ENCODE data around the gene BCL2L12. TPM values are rescaled to one million over a fixed set of nuclear protein-coding genes. Genes with fewer than 3 reads are reported as not detected.

BCL2L12 gene
- total and polyA plus RNA-seq, 8 donors = 6.0 to 16.5 (median 10.6) TPM

Small RNAs within 50 kb of the gene (microRNA-seq; reads per million reads assigned to microRNA genes)
- 0 reads per million in 2 donors for gene MIR5088

Other genes with a start within 250 kb of the BCL2L12 start
- not detected for gene PTH2, start 242.5 kb upstream of the BCL2L12 start, total RNA-seq
- gene PTH2, start 242.5 kb upstream of the BCL2L12 start, polyA plus RNA-seq = not detected
- gene GFY, start 240.5 kb upstream of the BCL2L12 start, total RNA-seq = not detected
- not detected for gene GFY, start 240.5 kb upstream of the BCL2L12 start, polyA plus RNA-seq
- gene SLC17A7, start 224.4 kb upstream of the BCL2L12 start, total RNA-seq = under 1 TPM in 5 of 6 donors, not detected in 1; 0.13 to 0.53 (median 0.40) TPM
- under 1 TPM; 0.30 to 0.31 TPM for gene SLC17A7, start 224.4 kb upstream of the BCL2L12 start, polyA plus RNA-seq
- gene PIH1D1, start 214.1 kb upstream of the BCL2L12 start, total RNA-seq = 10 to 100 TPM; 34.2 to 49.1 (median 37.2) TPM
- 100 to 1,000 TPM in 1 of 2 donors, 10 to 100 TPM in 1; 82.5 to 110 TPM for gene PIH1D1, start 214.1 kb upstream of the BCL2L12 start, polyA plus RNA-seq
- gene ALDH16A1, start 212.7 kb upstream of the BCL2L12 start, total RNA-seq = 10 to 100 TPM; 16.1 to 22.9 (median 19.8) TPM
- 10 to 100 TPM; 72.4 to 89.3 TPM for gene ALDH16A1, start 212.7 kb upstream of the BCL2L12 start, polyA plus RNA-seq
- 1 to 10 TPM in 5 of 6 donors, under 1 TPM in 1; 0.79 to 3.7 (median 1.8) TPM for gene FLT3LG, start 191.7 kb upstream of the BCL2L12 start, total RNA-seq
- 1 to 10 TPM; 7.1 to 8.4 TPM for gene FLT3LG, start 191.7 kb upstream of the BCL2L12 start, polyA plus RNA-seq
- gene RPL13A, start 178.3 kb upstream of the BCL2L12 start, total RNA-seq = 1,000 to 10,000 TPM; 1,459 to 2,866 (median 2,217) TPM
- 1,000 to 10,000 TPM; 1,585 to 1,842 TPM for gene RPL13A, start 178.3 kb upstream of the BCL2L12 start, polyA plus RNA-seq
- gene RPS11, start 169.5 kb upstream of the BCL2L12 start, total RNA-seq = 1,000 to 10,000 TPM in 4 of 6 donors, 100 to 1,000 TPM in 2; 765 to 1,427 (median 1,126) TPM
- 1,000 to 10,000 TPM; 2,346 to 2,426 TPM for gene RPS11, start 169.5 kb upstream of the BCL2L12 start, polyA plus RNA-seq
- 100 to 1,000 TPM in 1 of 6 donors, 10 to 100 TPM in 5; 48.4 to 105 (median 66.3) TPM for gene FCGRT, start 153.3 kb upstream of the BCL2L12 start, total RNA-seq
- 10 to 100 TPM; 74.5 to 87.8 TPM for gene FCGRT, start 153.3 kb upstream of the BCL2L12 start, polyA plus RNA-seq
- 10 to 100 TPM in 1 of 6 donors, 1 to 10 TPM in 5; 1.6 to 16.5 (median 4.8) TPM for gene RCN3, start 137.9 kb upstream of the BCL2L12 start, total RNA-seq
- 10 to 100 TPM; 38.7 to 41.5 TPM for gene RCN3, start 137.9 kb upstream of the BCL2L12 start, polyA plus RNA-seq
- 10 to 100 TPM; 40.5 to 76.3 (median 52.1) TPM for gene NOSIP, start 85.4 kb upstream of the BCL2L12 start, total RNA-seq
- 100 to 1,000 TPM; 120 to 148 TPM for gene NOSIP, start 85.4 kb upstream of the BCL2L12 start, polyA plus RNA-seq
- gene PRRG2, start 84.6 kb upstream of the BCL2L12 start, total RNA-seq = 1 to 10 TPM; 6.5 to 8.9 (median 8.3) TPM
- 10 to 100 TPM; 11.6 to 15.9 TPM for gene PRRG2, start 84.6 kb upstream of the BCL2L12 start, polyA plus RNA-seq
- 10 to 100 TPM in 3 of 6 donors, 1 to 10 TPM in 3; 8.3 to 17.7 (median 9.5) TPM for gene PRR12, start 74.8 kb upstream of the BCL2L12 start, total RNA-seq
- gene PRR12, start 74.8 kb upstream of the BCL2L12 start, polyA plus RNA-seq = 10 to 100 TPM; 14.0 to 18.9 TPM
- gene RRAS, start 25.8 kb upstream of the BCL2L12 start, total RNA-seq = 10 to 100 TPM in 2 of 6 donors, 1 to 10 TPM in 4; 5.5 to 24.4 (median 7.5) TPM
- 10 to 100 TPM; 27.2 to 42.9 TPM for gene RRAS, start 25.8 kb upstream of the BCL2L12 start, polyA plus RNA-seq
- 10 to 100 TPM; 17.3 to 34.8 (median 28.3) TPM for gene SCAF1, start 23.7 kb upstream of the BCL2L12 start, total RNA-seq
- gene SCAF1, start 23.7 kb upstream of the BCL2L12 start, polyA plus RNA-seq = 10 to 100 TPM; 17.8 to 30.4 TPM
- 10 to 100 TPM; 34.4 to 66.0 (median 44.7) TPM for gene IRF3, start 76 bp upstream of the BCL2L12 start, total RNA-seq
- 100 to 1,000 TPM; 213 to 289 TPM for gene IRF3, start 76 bp upstream of the BCL2L12 start, polyA plus RNA-seq
- gene PRMT1, start 11.3 kb downstream of the BCL2L12 start, total RNA-seq = 10 to 100 TPM; 27.2 to 61.1 (median 43.3) TPM
- 10 to 100 TPM; 95.3 to 98.7 TPM for gene PRMT1, start 11.3 kb downstream of the BCL2L12 start, polyA plus RNA-seq
- under 1 TPM; 0.28 to 1.00 (median 0.58) TPM for gene ADM5, start 23.7 kb downstream of the BCL2L12 start, total RNA-seq
- 1 to 10 TPM; 2.4 to 2.5 TPM for gene ADM5, start 23.7 kb downstream of the BCL2L12 start, polyA plus RNA-seq
- 1 to 10 TPM in 4 of 6 donors, under 1 TPM in 2; 0.28 to 5.6 (median 2.1) TPM for gene CPT1C, start 25.2 kb downstream of the BCL2L12 start, total RNA-seq
- 10 to 100 TPM; 10.5 to 12.6 TPM for gene CPT1C, start 25.2 kb downstream of the BCL2L12 start, polyA plus RNA-seq
- under 1 TPM in 3 of 6 donors, not detected in 3; 0.08 to 0.34 (median 0.09) TPM for gene TSKS, start 97.4 kb downstream of the BCL2L12 start, total RNA-seq
- under 1 TPM; 0.35 to 0.76 TPM for gene TSKS, start 97.4 kb downstream of the BCL2L12 start, polyA plus RNA-seq
- gene AP2A1, start 101.1 kb downstream of the BCL2L12 start, total RNA-seq = 10 to 100 TPM; 29.3 to 42.8 (median 34.2) TPM
- gene AP2A1, start 101.1 kb downstream of the BCL2L12 start, polyA plus RNA-seq = 10 to 100 TPM; 27.1 to 29.0 TPM
- 10 to 100 TPM in 3 of 6 donors, 1 to 10 TPM in 3; 8.8 to 22.3 (median 12.1) TPM for gene FUZ, start 147.4 kb downstream of the BCL2L12 start, total RNA-seq
- gene FUZ, start 147.4 kb downstream of the BCL2L12 start, polyA plus RNA-seq = 10 to 100 TPM; 24.3 to 30.3 TPM
- 10 to 100 TPM; 19.4 to 34.9 (median 24.3) TPM for gene MED25, start 152.4 kb downstream of the BCL2L12 start, total RNA-seq
- 10 to 100 TPM; 56.8 to 60.0 TPM for gene MED25, start 152.4 kb downstream of the BCL2L12 start, polyA plus RNA-seq
- gene PTOV1, start 185.2 kb downstream of the BCL2L12 start, total RNA-seq = 100 to 1,000 TPM in 1 of 6 donors, 10 to 100 TPM in 5; 48.8 to 116 (median 72.8) TPM
- gene PTOV1, start 185.2 kb downstream of the BCL2L12 start, polyA plus RNA-seq = 100 to 1,000 TPM; 177 to 191 TPM
- gene PNKP, start 201.6 kb downstream of the BCL2L12 start, total RNA-seq = 10 to 100 TPM; 28.7 to 52.4 (median 34.6) TPM
- gene PNKP, start 201.6 kb downstream of the BCL2L12 start, polyA plus RNA-seq = 100 to 1,000 TPM in 1 of 2 donors, 10 to 100 TPM in 1; 76.0 to 154 TPM
- gene AKT1S1, start 211.4 kb downstream of the BCL2L12 start, total RNA-seq = 10 to 100 TPM; 13.8 to 22.1 (median 16.2) TPM
- gene AKT1S1, start 211.4 kb downstream of the BCL2L12 start, polyA plus RNA-seq = 10 to 100 TPM; 22.7 to 31.1 TPM
- gene TBC1D17, start 211.8 kb downstream of the BCL2L12 start, total RNA-seq = 10 to 100 TPM; 21.0 to 34.3 (median 29.9) TPM
- gene TBC1D17, start 211.8 kb downstream of the BCL2L12 start, polyA plus RNA-seq = 10 to 100 TPM; 74.0 to 99.3 TPM
- 1 to 10 TPM in 2 of 6 donors, under 1 TPM in 4; 0.23 to 4.0 (median 0.63) TPM for gene IL4I1, start 231.0 kb downstream of the BCL2L12 start, total RNA-seq
- 1 to 10 TPM in 1 of 2 donors, under 1 TPM in 1; 0.45 to 1.1 TPM for gene IL4I1, start 231.0 kb downstream of the BCL2L12 start, polyA plus RNA-seq